Activated T-cell treated with anti-CD3 and anti-CD28 coated beads, Interleukin-2, amount 50 U/mL, for 48 hours (primary cell): ENCODE results near the gene SLC44A1.
A peak's percentile ranks its signal among the peaks of the same experiment; 100 is the strongest.

ENCODE experiments used
- DNase-seq, 2 experiments: peaks; one replicate each; pipeline ENCODE4 v3.0.0-alpha.2; 2020

Gene SLC44A1

GRCh38 chr9:105399117-105399516, 154.7 kb downstream of the SLC44A1 start:
- DNase-seq: no peak

GRCh38 chr9:105401651-105402050, 157.2 kb downstream of the SLC44A1 start:
- no peak for DNase-seq

- no peak for DNase-seq
These were observed 159.2 kb downstream of the SLC44A1 start for GRCh38 chr9:105403552-105404248.

- peak; percentile 48 to 59 for DNase-seq
These were observed 161.2 kb downstream of the SLC44A1 start for GRCh38 chr9:105405514-105406131.

- DNase-seq: no peak
These were observed 161.9 kb downstream of the SLC44A1 start for GRCh38 chr9:105406369-105406768.

GRCh38 chr9:105413525-105413924, 169.1 kb downstream of the SLC44A1 start:
- no peak for DNase-seq

- DNase-seq: peak; percentile 60 to 63
These were observed 170.7 kb downstream of the SLC44A1 start for GRCh38 chr9:105414947-105415661.

- DNase-seq: no peak
These were observed 171.2 kb downstream of the SLC44A1 start for GRCh38 chr9:105415662-105415980.

GRCh38 chr9:105416840-105417239, 172.4 kb downstream of the SLC44A1 start:
- DNase-seq: no peak

GRCh38 chr9:105418588-105419500, 174.4 kb downstream of the SLC44A1 start:
- DNase-seq: no peak

GRCh38 chr9:105419816-105420597, 175.6 kb downstream of the SLC44A1 start:
- DNase-seq: no peak

GRCh38 chr9:105421154-105421553, 176.7 kb downstream of the SLC44A1 start:
- no peak for DNase-seq

- no peak for DNase-seq
These were observed 177.4 kb downstream of the SLC44A1 start for GRCh38 chr9:105421864-105422263.

- DNase-seq: no peak
These were observed 181.5 kb downstream of the SLC44A1 start for GRCh38 chr9:105425816-105426433.

- no peak for DNase-seq
These were observed 182.2 kb downstream of the SLC44A1 start for GRCh38 chr9:105426657-105427056.

GRCh38 chr9:105431424-105432246, 187.2 kb downstream of the SLC44A1 start:
- no peak for DNase-seq

- no peak for DNase-seq
These were observed 187.9 kb downstream of the SLC44A1 start for GRCh38 chr9:105432247-105432842.

GRCh38 chr9:105435453-105435852, 191.0 kb downstream of the SLC44A1 start:
- no peak for DNase-seq

- no peak for DNase-seq
These were observed 192.3 kb downstream of the SLC44A1 start for GRCh38 chr9:105436783-105437182.

- DNase-seq: no peak
These were observed 193.3 kb downstream of the SLC44A1 start for GRCh38 chr9:105437704-105438103.
